ENCODE data around the gene FBXW8. TPM values are rescaled to one million over a fixed set of nuclear protein-coding genes. Genes with fewer than 3 reads are reported as not detected.

The FBXW8 gene
- total RNA-seq, 2 donors from 2014 or later: 7.9 to 9.0 TPM

- no peaks in the 10 kb centered on the region for H3K27me3 ChIP-seq
- no peaks in the 10 kb centered on the region for H3K9me3 ChIP-seq
- H3K4me3 ChIP-seq: no peak overlapping the region
- no peak overlapping the region for H3K27ac ChIP-seq
- H3K4me1 ChIP-seq: peaks cover 0 to 2% of the 10 kb centered on the region in 2 donors
- TF ChIP-seq CTCF (IDR thresholded peaks at IDR 0.05): no peak
- no peak for DNase-seq (ENCODE audit: low spot score)
- H3K36me3 ChIP-seq: peaks cover 8% of the 10 kb centered on the region
Measured at GRCh38 chr12:117007577-117007976, 96.8 kb downstream of the FBXW8 start.

GRCh38 chr12:117009759-117010158 is 99.0 kb downstream of the FBXW8 start:
- H3K27me3 ChIP-seq: no peaks in the 10 kb centered on the region
- peaks cover 0 to 17% of the 10 kb centered on the region in 2 donors for H3K9me3 ChIP-seq
- no peak overlapping the region for H3K4me3 ChIP-seq
- H3K36me3 ChIP-seq: peaks cover 17% of the 10 kb centered on the region
- no peak for DNase-seq (ENCODE audit: low spot score)
- H3K4me1 ChIP-seq: no peaks in the 10 kb centered on the region
- TF ChIP-seq CTCF (IDR thresholded peaks at IDR 0.05): no peak
- H3K27ac ChIP-seq: no peak overlapping the region

GRCh38 chr12:117010693-117011451 is 100.1 kb downstream of the FBXW8 start:
- no peak for TF ChIP-seq CTCF (IDR thresholded peaks at IDR 0.05)
- Histone ChIP-seq H3K36me3 (peaks cover 19% of the 10 kb centered on the region), H3K4me3 (no peak overlapping the region), H3K27ac (peak overlapping the region in 1 of 2 donors; percentile 51), H3K4me1 (no peaks in the 10 kb centered on the region), H3K27me3 (no peaks in the 10 kb centered on the region), H3K9me3 (peaks cover 0 to 20% of the 10 kb centered on the region in 2 donors)
- DNase-seq (ENCODE audit: low spot score): no peak

- Histone ChIP-seq H3K27me3 (no peaks in the 10 kb centered on the region), H3K4me1 (no peaks in the 10 kb centered on the region), H3K36me3 (peaks cover 23% of the 10 kb centered on the region), H3K4me3 (no peak overlapping the region), H3K9me3 (peaks cover 0 to 20% of the 10 kb centered on the region in 2 donors), H3K27ac (no peak overlapping the region)
- TF ChIP-seq CTCF (IDR thresholded peaks at IDR 0.05): no peak
- DNase-seq (ENCODE audit: low spot score): no peak
Measured at GRCh38 chr12:117011988-117012805, 101.4 kb downstream of the FBXW8 start.

GRCh38 chr12:117013726-117014125 is 103.0 kb downstream of the FBXW8 start:
- Histone ChIP-seq H3K4me3 (no peak overlapping the region), H3K9me3 (peaks cover 0 to 20% of the 10 kb centered on the region in 2 donors), H3K4me1 (no peaks in the 10 kb centered on the region), H3K27me3 (no peaks in the 10 kb centered on the region), H3K27ac (no peak overlapping the region), H3K36me3 (peaks cover 23% of the 10 kb centered on the region)
- no peak for DNase-seq (ENCODE audit: low spot score)
- TF ChIP-seq CTCF (IDR thresholded peaks at IDR 0.05): no peak

All from right atrium auricular region (tissue), 2 donors.